Epithelial cell of proximal tubule (primary cell): ENCODE measurements around the gene C16orf96. TPM values are rescaled to one million over a fixed set of nuclear protein-coding genes. Genes with fewer than 3 reads are reported as not detected.

Source experiments
- DNase-seq: peaks from one replicate; pipeline ENCODE4 v3.0.0-alpha.2; 2011; ENCODE audit warnings: low read depth
- H3K4me3 ChIP-seq: 2 replicates; pipeline ENCODE4 v1.5.1; 2011; ENCODE audit warnings: low read depth, mild to moderate bottlenecking, low read length
- total RNA-seq: library from RNA; depleted of rRNA; stranded (reverse); fragments of >200 nt; gene quantifications from 2 replicates; pipeline ENCODE4 v1.2.3, GENCODE V29; 2015
- TF ChIP-seq, protein P1 (sequence below): conservative IDR thresholded peaks from 2 replicates; pipeline ENCODE4 v1.5.1; 2012; ENCODE audit warnings: low read depth, mild to moderate bottlenecking, low read length

Gene C16orf96
- total RNA-seq, 1 donor from 2014 or later = not detected

- no peak for DNase-seq
- H3K4me3 ChIP-seq = no peak overlapping the region
- TF ChIP-seq, protein P1, sequence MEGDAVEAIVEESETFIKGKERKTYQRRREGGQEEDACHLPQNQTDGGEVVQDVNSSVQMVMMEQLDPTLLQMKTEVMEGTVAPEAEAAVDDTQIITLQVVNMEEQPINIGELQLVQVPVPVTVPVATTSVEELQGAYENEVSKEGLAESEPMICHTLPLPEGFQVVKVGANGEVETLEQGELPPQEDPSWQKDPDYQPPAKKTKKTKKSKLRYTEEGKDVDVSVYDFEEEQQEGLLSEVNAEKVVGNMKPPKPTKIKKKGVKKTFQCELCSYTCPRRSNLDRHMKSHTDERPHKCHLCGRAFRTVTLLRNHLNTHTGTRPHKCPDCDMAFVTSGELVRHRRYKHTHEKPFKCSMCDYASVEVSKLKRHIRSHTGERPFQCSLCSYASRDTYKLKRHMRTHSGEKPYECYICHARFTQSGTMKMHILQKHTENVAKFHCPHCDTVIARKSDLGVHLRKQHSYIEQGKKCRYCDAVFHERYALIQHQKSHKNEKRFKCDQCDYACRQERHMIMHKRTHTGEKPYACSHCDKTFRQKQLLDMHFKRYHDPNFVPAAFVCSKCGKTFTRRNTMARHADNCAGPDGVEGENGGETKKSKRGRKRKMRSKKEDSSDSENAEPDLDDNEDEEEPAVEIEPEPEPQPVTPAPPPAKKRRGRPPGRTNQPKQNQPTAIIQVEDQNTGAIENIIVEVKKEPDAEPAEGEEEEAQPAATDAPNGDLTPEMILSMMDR = no peak
Observed at GRCh38 chr16:4599545-4599944, 43.4 kb downstream of the C16orf96 start.

- TF ChIP-seq, protein P1 = no peak
- H3K4me3 ChIP-seq = no peak overlapping the region
- DNase-seq = no peak
Observed at GRCh38 chr16:4601036-4601863, 45.1 kb downstream of the C16orf96 start.

GRCh38 chr16:4601864-4602186 lies 45.7 kb downstream of the C16orf96 start:
- H3K4me3 ChIP-seq = no peak overlapping the region
- TF ChIP-seq, protein P1 = no peak
- no peak for DNase-seq

- TF ChIP-seq, protein P1 = no peak
- no peak overlapping the region for H3K4me3 ChIP-seq
- no peak for DNase-seq
Observed at GRCh38 chr16:4602331-4602730, 46.2 kb downstream of the C16orf96 start.

GRCh38 chr16:4603624-4604170 lies 47.6 kb downstream of the C16orf96 start:
- no peak for DNase-seq
- H3K4me3 ChIP-seq = no peak overlapping the region
- TF ChIP-seq, protein P1 = no peak

DNA sequence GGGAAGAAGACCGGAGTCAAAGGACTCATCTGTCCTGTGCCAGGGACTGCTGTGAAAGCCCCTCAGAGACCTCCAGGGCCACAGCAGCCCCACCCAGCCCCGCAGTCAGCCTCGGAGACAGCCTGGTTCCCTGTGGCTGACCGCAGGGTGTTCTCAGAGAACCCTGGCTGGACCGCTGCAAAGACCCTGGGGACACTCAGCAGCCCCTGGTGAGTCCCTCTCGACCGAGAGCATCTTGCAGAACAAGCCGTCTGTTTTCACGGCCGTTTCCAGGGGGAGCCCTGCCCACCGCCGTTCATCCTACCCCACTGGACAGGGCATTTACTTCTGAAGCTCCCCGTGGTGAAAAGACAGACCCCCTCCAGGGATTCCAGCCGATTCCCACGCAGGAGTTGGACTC lies 48.3 kb downstream of the C16orf96 start:
- no peak for DNase-seq
- no peak overlapping the region for H3K4me3 ChIP-seq
- TF ChIP-seq, protein P1 = no peak

- TF ChIP-seq, protein P1 = no peak
- DNase-seq = no peak
- H3K4me3 ChIP-seq = no peak overlapping the region
Observed at GRCh38 chr16:4606354-4606753, 50.2 kb downstream of the C16orf96 start.
